NCI-H1105 treated with DMSO at 0.1 percent for 48 hours (cell line): ENCODE data around the gene RPL36AL.
"Not testable (repeated sequence)": the region's sequence is repeated elsewhere in the genome, so short reads cannot be mapped to it uniquely, and the experiment has no call there.

ENCODE experiments used
- DNase-seq: peaks from one replicate; lab custom pipeline; 2025; lab: John Stamatoyannopoulos, UW

RPL36AL gene

DNA sequence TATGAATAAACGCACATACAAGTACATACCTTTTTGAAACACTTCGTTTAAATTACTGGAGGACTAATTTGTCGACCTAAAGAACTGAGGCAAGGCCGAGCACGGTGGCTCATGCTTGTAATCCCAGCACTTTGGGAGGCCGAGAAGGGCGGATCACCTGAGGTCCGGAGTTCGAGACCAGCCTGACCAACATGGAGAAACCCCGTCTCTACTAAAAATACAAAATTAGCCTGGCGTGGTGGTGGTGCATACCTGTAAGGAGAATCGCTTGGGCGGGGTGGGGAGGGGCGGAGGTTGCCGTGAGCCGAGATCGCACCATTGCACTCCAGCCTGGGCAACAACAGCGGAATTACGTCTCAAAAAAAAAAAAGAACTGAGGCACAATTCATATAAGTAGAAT lies 1.2 kb downstream of the RPL36AL start:
- DNase-seq: not testable (repeated sequence)

DNA sequence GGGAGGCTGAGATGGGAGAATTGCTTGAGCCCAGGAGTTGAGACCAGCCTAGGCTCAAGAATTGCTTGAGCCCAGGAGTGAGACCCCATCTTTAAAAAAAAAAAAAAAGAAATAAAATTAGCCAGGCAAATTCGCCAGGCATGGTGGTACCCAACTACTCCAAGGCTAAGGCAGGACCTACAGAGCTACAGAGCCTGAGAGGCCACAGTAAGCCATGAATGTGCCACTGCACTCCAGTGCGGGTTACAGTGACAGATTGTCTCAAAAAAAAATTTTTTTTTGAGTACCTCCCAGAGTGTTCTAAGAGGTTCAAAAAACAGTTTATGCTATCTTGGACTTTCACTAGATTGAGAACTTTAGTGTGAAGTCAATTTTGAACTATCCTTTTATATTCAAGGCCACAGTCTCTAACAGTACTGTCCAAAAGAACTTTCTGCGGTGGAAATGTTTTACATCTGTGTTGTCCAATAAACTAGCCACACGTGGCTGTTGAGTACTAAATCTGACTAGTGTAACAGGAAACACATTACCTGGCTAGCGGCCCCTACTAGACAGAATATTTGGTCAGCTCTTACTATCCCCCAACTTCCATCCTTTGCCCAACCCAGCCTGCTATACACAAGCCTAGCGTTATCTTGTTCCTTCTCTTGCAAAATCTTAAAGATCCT lies 2.4 kb downstream of the RPL36AL start:
- no peak for DNase-seq

DNA sequence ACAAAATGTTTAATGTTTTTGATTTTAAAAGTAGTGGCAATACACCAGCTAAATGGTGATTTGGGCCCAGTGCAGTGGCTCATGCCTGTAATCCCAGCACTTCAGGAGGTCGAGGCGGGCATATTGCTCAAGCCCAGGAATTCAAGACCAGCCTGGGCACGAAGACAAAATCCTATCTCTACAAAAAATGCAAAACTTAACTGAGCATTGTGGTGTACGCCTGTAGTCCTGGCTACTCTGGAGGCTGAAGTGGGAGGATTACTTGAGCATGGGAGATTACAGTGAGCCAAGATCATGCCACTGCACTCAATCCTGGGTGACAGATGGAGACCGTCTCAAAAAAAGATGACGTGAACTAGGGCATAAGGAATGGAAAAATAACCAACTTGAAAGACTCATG lies 4.7 kb downstream of the RPL36AL start:
- no peak for DNase-seq

DNA sequence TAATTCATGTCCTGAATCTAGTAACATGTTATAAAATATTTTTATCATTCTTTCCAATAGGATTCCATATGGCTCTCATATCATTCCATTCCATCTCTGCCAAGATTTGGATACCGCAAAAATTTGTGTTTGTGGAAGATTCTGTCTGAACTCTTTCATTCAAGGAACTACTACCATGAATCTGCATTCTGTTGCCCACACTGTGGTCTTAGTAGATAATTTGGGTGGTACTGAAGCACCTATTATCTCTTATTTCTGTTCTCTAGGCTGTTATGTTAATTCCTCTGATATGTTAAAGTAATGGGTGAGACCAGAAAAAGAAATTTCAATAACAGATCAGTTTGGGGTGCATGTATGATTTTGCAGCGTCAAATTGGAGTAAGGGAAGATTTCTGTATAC lies 6.2 kb downstream of the RPL36AL start:
- DNase-seq: no peak

DNA sequence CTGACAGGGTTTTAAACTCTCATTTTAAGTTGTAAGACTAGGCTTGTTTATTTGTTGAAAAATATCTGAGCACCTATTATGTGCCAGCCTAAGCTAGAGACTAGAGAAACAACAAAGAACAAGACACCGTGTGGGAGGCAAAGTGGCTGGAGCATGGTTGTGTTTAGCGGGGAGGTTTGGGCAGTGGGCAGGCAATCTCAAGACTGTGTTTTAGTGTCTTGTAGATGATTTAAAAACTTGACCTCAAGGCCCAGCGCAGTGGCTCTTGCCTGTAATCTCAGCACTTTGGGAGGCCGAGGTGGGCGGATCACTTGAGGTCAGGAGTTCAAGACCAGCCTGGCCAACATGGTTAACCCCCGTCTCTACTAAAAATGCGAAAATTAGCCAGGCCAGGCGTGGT lies 7.8 kb downstream of the RPL36AL start:
- no peak for DNase-seq

DNA sequence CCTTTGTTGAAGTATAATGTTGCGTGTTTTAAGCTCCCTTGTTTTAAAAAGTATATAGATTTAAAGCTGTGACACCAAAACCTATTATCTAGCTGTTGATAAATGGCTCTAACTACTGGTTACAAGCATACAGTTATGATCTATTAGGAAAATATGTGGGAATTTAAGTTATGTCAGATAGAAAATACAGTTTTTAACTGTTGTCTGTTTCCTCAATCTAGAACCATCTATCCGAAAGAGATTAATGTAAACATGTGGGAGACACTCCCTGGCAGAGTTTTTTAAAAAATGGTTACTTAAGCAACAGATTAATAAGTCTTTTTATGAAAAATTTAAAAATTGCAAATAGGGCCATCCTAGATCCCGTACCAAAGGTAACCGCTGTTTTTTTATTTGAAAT lies 8.2 kb downstream of the RPL36AL start:
- DNase-seq: no peak

DNA sequence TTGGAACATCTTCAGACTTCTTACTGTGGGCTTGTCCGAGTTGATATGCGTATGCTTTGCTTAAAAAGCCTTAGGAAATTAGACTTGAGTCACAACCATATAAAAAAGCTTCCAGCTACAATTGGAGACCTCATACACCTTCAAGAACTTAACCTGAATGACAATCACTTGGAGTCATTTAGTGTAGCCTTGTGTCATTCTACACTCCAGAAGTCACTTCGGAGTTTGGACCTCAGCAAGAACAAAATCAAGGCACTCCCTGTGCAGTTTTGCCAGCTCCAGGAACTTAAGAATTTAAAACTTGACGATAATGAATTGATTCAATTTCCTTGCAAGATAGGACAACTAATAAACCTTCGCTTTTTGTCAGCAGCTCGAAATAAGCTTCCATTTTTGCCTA lies 12.8 kb downstream of the RPL36AL start:
- DNase-seq: no peak

DNA sequence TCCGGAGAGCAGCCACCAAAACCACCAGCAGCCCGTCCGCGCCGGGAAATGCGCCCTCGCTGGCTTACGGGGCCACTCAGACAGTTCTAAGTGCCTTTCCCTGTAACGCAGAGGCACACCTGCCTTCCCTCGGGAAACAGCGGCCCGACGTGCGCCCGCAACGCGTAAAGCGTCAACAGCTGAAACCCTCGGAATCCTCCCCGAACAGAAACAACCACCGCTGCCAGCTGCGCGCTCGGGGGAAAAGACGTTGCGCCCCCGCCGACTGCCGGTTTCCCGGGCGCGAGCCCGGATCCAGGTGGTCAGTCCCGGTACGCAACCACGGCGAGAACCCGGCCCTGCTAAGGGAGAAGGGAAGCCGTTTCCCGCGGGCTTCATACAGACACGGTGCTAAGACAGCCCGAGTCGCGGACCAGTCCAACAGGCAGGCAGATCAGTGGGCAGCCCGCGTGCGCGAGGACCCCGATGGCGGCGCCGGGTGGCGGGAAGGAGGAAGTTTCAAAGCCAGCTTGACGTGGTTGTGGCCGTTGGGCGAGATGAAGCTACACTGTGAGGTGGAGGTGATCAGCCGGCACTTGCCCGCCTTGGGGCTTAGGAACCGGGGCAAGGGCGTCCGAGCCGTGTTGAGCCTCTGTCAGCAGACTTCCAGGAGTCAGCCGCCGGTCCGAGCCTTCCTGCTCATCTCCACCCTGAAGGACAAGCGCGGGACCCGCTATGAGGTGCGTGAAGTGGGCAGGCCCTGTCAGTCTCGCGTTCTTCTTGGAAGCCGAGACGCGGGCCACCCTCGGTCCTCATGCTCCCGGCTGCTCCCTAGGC lies 21.7 kb downstream of the RPL36AL start, which contains the start of gene LRR1:
LRR1 (plus strand) TSS at position 456 of the 816 bp plus-strand sequence; CDS start at position 537, 81 bp downstream.
- DNase-seq: peak; percentile 91

DNA sequence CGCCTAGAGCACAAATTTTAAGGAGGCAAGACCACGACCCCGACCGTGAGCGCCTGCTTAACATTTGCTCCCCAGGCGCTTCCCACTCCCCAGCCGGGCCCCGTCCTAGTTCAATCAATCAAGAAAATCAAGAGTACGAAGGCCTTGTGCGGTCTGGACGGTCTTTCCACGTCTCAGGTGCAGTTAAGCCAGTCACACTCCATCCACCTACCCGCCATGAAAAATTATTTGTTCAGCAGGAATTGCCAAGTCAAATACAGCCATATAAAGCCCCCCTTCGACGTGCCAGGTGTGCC lies 22.3 kb downstream of the RPL36AL start:
- DNase-seq: no peak

DNA sequence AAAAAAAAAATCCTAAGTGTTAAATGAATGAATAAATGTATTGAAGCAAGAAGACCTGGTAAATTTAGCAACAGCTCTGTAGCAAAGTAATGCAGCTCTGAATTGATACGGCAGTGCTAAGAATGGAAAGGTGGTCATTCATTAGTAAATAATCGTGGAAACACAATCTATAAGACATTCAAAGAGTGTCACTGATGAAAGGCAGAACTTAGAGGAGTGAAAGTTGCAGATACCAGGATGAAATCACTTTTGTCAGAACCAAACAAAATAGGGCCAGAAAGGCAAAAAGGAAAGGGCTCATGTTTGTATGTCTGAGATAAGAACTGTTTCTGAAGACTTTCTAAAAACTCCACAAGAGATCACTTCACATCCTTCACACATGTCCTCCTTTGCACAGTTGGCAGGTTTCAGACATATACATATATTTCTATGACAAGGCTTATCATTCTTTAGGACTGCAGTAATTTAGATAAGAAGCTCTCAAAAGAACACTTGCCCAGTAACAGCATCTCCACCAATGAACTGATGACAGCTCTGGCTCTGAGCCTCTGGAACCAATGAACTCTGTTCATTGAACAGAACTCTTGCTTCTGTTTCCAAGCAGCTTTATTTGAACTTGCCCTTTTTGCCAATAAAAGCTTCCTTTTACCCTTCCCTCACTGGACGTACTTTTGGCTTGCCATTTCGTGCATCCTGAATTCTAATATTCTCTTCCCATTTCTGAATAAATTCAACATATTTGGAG lies 25.9 kb downstream of the RPL36AL start:
- DNase-seq: no peak

DNA sequence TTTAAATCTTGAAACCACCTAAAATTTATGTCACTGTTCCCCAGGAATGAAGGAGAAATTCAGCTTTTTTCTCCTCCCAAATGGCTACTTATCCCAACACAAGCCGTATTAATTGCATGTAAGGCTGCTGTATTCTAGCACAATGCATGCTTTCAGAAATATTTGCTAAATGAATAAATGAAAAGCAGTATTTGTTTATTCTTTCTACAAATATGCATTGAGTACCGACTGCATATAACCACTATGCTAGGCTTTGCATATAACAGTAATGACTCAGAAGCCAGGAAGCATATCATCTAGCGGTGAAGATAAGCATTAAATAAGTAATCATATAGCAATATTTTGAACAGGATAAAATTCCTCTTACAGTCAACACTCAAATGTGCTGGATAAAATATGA lies 27.4 kb downstream of the RPL36AL start:
- DNase-seq: no peak

DNA sequence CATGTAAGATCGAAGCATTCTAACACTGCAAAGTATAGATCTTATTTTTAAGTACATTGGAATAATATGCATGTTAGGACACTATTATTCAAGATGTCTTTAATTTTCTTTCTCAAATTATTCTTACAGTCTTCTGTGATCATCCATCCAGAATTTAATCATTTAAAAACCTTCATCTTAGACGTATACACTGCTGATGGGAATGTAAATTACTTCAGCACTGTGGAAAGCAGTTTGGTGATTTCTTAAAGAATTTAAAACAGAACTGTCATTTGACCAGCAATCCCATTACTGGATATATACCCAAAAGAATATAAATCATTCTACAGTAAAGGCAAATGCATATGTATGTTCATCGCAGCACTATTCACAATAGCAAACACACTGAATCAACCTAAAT lies 31.0 kb downstream of the RPL36AL start:
- DNase-seq: no peak

DNA sequence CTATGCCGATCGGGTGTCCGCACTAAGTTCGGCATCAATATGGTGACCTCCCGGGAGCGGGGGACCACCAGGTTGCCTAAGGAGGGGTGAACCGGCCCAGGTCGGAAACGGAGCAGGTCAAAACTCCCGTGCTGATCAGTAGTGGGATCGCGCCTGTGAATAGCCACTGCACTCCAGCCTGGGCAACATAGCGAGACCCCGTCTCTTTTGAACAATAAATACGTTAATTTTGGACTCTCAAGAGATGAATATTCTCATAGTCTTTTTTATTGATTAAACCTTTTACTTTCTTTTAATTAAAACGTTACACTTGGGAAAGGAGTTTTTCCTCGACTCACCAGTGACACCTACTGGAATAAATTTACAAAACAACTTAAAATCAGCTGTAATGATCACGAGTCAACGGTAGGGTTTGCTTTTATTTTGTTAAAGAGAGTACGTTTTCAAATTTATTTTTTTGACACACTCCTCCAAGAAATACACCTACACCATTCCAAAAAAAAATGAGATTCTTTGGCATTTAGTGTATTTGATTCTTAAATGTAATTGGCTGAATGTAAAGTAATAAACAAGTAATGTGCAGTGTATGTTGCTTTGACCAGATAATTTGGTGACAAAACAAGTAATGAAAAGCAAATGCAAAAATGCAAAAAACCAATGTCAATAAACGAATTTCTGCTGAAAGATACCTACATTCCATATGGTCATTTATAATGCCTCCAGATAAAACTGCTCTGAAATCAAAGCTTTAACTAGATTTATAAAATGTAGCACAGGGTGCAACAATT lies 33.6 kb downstream of the RPL36AL start:
- DNase-seq: peak; percentile 59

DNA sequence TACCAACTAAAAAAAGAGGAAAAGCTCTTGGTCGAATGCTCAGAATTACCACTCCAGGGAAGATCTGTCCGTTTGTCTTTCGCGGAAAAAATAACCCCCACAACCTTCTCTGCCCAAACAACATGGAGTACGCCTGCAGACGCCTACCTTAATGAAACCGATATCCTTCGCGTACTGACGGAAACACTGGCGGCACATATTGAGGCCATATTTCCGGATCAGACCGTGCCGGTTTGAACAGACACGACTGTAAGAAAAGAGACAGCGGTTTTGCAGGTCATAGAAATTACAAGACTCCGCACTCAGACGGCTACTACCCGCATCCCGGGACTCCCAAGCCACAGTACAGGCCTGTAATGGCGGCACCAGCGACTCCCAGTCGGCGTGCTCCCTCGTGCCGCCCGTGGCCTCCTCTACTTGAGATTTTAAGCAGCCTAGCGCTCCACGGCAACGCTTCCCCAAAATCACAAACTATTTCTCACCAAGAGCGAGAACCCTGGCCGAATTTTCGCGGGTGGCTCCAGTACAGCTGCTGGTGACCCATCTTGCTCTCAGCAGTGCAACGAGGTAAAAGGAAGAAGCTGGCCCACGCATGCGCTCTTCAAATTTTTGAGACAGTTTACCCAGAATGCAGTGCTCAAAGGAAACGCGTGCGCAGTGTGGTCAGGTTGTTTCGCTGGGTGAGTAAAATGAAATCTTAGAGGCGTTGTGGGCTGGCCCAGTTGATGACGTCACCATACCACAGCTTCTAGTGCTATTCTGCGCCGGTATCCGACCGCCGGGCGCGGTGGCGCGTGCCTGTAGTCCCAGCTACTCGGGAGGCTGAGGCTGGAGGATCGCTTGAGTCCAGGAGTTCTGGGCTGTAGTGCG lies 34.4 kb downstream of the RPL36AL start, which contains the start of gene RPS29:
RPS29 (minus strand) TSS at position 578 of the 870 bp plus-strand sequence; CDS start at position 544, 34 bp downstream.
- DNase-seq: peak; percentile 99

DNA sequence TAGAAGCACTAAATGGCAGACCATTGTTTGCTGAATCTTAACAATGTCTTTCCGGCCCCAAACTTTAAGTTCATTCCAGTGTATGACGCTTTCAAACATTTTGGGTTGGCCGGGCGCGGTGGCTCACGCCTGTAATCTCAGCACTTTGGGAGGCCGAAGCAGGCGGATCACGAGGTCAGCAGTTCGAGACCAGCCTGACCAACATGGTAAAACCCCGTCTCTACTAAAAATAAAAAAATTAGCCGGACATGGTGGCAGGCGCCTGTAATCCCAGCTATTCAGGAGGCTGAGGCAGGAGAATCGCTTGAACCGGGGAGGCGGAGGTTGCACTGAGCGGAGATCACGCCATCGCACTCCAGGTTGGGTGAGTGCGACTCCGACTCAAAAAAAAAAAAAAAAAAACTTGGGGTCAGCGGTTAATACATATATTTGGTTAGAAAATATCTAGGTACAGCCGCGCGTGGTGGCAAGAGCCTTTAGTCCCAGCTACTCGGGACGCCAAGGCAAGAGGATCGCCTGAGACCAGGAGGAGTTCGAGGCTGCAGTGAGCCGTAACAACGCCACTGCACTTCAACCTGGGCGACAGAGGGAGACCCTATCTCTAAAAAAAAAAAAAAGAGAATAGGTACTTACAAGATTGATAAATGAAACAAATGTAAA lies 35.3 kb downstream of the RPL36AL start:
- DNase-seq: not testable (repeated sequence)

DNA sequence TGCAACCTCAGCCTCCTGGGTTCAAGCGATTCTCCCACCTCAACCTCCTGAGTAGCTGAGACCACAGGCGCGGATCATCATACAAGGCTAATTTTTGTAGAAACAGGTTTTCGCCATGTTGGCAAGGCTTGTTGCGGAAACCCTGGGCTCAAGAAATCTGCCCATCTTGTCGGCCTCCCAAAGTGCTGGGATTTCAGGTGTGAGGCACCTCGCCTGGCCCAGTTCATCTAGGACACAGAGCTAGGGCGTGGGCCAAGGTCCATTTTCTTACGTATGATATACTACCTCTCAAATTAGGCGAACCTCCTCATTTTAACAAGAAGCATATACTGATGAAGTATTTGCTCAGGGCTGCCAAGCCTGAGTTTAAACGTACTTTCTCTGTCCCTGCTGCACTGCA lies 36.4 kb downstream of the RPL36AL start:
- no peak for DNase-seq

DNA sequence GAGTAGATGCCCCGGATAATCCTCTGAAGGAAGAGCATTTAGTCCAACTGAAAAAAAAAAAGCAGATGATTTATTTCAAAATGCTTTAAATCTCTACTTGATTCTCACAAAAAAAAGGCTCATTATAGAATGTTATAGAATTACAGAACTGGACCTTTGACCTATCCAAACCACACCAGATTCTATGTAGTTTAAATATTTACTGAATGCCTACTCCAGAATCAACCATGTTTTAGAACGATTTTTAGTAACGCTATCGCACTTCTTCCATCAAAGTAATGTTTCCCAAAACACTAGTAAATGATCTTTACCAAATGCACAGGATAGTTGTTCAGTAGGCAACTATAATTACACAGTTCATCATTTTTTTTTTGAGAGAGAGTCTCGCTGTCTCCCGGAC lies 36.8 kb downstream of the RPL36AL start:
- no peak for DNase-seq

DNA sequence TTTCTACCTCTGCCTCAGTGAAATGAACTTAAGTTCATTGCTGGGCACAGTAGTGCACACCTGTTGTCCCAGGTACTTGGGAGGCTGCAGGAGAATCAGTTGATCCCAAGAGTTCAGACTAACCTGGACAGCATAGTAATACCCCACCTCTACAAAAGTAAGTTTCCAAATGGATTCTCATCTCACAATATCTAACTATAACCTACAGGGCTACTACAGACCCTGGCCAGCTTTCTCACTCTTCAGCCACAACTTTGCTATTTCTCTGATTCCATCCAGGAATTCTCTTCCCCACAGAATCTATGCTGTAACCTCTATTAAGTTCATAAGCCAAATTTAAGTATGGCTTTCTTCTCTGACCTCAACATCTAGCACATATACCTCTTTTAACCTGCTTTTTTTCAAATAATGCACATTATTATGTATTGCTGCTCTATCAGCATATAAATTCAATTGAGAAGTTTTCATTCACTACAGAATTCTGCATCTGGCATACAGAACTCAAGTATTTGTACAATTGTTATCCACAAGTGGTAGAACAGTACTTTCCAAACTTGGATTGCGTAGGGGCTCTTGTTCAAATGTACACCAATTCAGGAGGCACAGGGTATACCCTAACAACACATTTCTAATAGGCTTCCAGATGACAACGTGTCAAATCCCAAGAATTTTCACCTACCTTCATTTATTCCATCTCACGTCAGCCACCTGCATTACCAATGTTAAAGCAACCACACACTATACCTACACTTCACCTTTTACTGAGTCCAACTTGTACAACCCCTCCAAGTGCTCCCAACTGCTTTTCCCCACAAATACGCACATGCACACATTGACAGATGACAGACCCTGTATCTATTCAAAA lies 38.1 kb downstream of the RPL36AL start:
- no peak for DNase-seq
